Astrocyte of the cerebellum (primary cell): ENCODE data around the gene HABP4.

Experiments used
- DNase-seq: peaks from one replicate; pipeline ENCODE4 v3.0.0-alpha.2; 2011; ENCODE audit warnings: low read depth
- H3K4me3 ChIP-seq: 2 replicates; pipeline ENCODE4 v1.5.1; 2011; ENCODE audit warnings: mild to moderate bottlenecking, low read depth, low read length, moderate library complexity
- CTCF ChIP-seq: IDR thresholded peaks from 2 replicates; pipeline ENCODE4 v1.5.1; 2012; ENCODE audit warnings: low read length, low read depth, moderate library complexity, mild to moderate bottlenecking; ENCODE audit errors: missing control alignments
- in situ Hi-C: cut with HindIII; loops from 2 replicates; pipeline ENCODE4 v1.10.0; 2017; ENCODE audit warnings: low sequenced_read_pairs

The HABP4 gene

GRCh38 chr9:96459268-96460007, 9.5 kb downstream of the HABP4 start:
- TF ChIP-seq CTCF: no peak
- in situ Hi-C loops: no loop called here
- H3K4me3 ChIP-seq: no peak overlapping the region
- peak; percentile 24 for DNase-seq

- no peak overlapping the region for H3K4me3 ChIP-seq
- TF ChIP-seq CTCF: no peak
- no peak for DNase-seq
- in situ Hi-C loops: no loop called here
These were observed 10.5 kb downstream of the HABP4 start for GRCh38 chr9:96460470-96460869.

- no peak for TF ChIP-seq CTCF
- in situ Hi-C loops: no loop called here
- no peak overlapping the region for H3K4me3 ChIP-seq
- no peak for DNase-seq
These were observed 10.9 kb downstream of the HABP4 start for GRCh38 chr9:96460882-96461281.

GRCh38 chr9:96461336-96461735, 11.4 kb downstream of the HABP4 start:
- no peak for DNase-seq
- no peak overlapping the region for H3K4me3 ChIP-seq
- in situ Hi-C loops: no loop called here
- TF ChIP-seq CTCF: no peak

GRCh38 chr9:96462541-96462940, 12.6 kb downstream of the HABP4 start:
- in situ Hi-C loops: no loop called here
- H3K4me3 ChIP-seq: no peak overlapping the region
- DNase-seq: no peak
- TF ChIP-seq CTCF: no peak

GRCh38 chr9:96464426-96464825, 14.5 kb downstream of the HABP4 start:
- no peak for DNase-seq
- no peak for TF ChIP-seq CTCF
- no peak overlapping the region for H3K4me3 ChIP-seq
- in situ Hi-C loops: no loop called here
